NCI-H146 treated with DMSO at 0.1 percent for 48 hours (cell line): ENCODE measurements around the gene KRT34.
"Not testable (repeated sequence)": the region's sequence is repeated elsewhere in the genome, so short reads cannot be mapped to it uniquely, and the experiment has no call there.

Experiments
- DNase-seq: peaks from one replicate; lab custom pipeline; 2025; ENCODE audit not compliant: unreplicated experiment; lab: John Stamatoyannopoulos, UW

Gene KRT34

DNA sequence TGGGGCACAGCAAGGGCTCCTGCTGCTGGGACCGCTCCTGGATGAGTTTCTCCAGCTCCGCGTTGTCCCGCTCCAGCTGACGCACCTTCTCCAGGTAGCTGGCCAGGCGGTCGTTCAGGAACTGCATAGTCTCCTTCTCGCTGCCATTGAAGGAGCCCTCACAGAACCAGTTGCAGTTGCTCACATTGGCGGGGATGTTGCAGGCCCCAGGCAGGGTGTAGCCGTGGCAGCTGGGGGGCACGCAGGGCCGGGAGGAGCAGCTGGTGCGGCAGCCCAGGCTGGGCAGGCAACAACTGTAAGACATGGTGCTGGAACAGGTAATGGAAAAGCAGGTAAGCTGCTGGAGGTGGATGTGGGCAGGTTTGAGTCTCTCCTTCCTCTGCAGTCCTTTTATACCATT lies at the start of gene KRT34:
Gene KRT34 (minus strand): TSS at position 364 of the 400 bp plus-strand sequence. CDS start 60 bp downstream, at position 304.
- not testable (repeated sequence) for DNase-seq

DNA sequence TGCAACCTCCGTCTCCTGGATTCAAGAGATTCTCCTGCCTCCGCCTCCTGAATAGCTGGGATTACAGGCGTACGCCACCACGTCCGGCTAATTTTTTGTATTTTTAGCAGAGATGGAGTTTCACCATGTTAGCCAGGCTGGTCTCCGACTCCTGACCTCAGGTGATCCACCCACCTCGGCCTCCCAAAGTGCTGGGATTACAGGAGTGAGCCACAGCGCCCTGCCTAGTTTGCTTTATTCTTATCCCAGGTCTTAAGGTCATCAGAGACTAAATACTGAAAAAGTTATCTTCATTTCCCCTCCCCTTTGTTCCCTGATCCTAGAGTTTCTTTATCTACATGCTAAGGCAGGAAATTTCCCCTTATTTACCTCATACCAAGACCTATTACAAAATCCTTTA lies 48.3 kb upstream of the KRT34 start:
- not testable (repeated sequence) for DNase-seq

GRCh38 chr17:41429667-41430066 lies 47.6 kb upstream of the KRT34 start:
- no peak for DNase-seq

- no peak for DNase-seq
These were observed 46.6 kb upstream of the KRT34 start for GRCh38 chr17:41428591-41429291.

- no peak for DNase-seq
These were observed 42.1 kb upstream of the KRT34 start, which contains the start of gene KRT37 for GRCh38 chr17:41424111-41424635. KRT37 (minus strand) TSS chr17:41424585; CDS start chr17:41424523, 62 bp downstream.

DNA sequence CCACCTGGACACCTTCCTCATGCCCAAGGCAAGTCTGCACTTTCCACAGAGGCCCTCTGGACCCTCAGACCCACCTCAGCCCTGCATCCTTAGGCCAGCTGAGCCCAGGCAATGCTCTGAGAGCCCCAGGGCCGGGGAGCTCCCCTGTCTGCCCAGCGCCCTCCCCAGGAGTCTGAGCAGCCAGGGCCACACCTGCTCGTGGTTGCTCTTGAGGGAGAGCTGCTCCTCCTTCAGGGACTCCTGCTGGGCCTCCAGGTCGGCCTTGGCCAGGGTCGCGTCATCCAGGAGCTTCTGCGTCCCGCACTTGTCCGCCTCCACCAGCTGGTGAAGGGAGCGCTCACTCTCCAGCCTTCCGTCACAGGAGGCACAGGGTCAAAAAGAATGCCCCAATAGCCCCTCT lies 40.5 kb upstream of the KRT34 start:
- DNase-seq, result not testable (repeated sequence)

GRCh38 chr17:41421617-41422016 lies 39.5 kb upstream of the KRT34 start:
- no peak for DNase-seq

GRCh38 chr17:41421116-41421515 lies 39.0 kb upstream of the KRT34 start:
- no peak for DNase-seq

DNA sequence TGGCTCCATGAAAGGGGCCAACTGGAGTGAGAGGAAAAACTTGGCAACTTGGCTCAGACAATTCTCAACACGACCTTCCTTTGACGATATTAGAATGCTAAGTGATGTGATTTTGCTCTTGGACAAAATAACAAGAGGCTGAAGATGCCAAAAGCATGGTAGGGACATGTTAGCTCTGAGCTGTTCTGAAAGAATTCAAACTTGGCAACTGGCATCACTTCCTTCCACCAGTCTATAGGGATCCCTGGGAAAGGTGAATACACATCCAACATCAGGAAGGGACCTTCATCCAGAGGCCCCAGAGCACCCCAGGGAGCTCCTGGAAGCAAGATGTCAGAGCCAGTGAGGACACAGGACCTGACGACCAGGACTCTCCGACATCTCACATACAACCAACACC lies 38.0 kb upstream of the KRT34 start:
- DNase-seq, result no peak

- DNase-seq, result no peak
These were observed 37.6 kb upstream of the KRT34 start for GRCh38 chr17:41419716-41420115.

- no peak for DNase-seq
These were observed 36.2 kb upstream of the KRT34 start for GRCh38 chr17:41418116-41418860.

DNA sequence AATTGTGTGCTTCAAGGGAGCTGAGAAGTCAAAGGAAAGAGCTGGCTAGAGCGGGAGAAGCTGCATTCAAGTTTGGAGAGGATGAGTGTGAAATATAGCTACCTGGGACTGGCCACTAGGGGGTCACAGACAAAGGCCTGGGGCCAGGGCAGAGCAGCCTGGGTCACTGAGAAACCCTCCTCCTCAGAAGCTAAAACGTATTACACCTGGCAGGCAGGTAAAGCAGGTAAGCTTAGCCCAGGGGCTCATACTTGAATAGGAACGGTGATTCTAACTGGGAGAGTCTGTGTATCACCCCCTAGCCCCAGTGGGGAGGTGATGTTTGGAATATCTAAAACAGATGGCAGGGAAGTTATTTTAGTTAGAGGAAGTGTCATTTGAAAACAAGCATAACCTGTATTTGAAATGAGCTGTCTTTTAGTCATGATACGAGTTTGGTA lies 35.5 kb upstream of the KRT34 start:
- no peak for DNase-seq

GRCh38 chr17:41417127-41417526 lies 35.0 kb upstream of the KRT34 start:
- DNase-seq, result no peak

GRCh38 chr17:41416479-41416878 lies 34.4 kb upstream of the KRT34 start:
- DNase-seq, result no peak

- DNase-seq, result no peak
These were observed 33.8 kb upstream of the KRT34 start for GRCh38 chr17:41415833-41416335.

DNA sequence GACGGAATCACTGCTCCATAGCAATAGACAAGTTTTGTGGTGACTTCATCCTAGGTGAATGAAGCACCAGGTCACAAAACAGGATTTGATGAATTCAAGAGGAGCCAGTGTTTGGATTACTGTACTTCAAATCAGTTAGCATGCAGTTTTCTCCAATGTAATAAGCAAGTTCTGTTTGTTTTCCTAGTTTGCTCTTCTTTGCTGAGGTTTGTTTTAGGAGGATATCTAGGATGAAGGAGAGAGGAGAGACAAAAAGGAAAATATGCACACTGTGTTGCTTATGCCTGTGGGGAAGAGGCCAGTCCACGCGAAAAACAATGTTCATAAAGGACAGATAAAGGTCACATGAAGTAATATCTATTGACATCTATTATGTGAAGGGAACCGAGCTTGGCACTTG lies 33.3 kb upstream of the KRT34 start:
- no peak for DNase-seq

DNA sequence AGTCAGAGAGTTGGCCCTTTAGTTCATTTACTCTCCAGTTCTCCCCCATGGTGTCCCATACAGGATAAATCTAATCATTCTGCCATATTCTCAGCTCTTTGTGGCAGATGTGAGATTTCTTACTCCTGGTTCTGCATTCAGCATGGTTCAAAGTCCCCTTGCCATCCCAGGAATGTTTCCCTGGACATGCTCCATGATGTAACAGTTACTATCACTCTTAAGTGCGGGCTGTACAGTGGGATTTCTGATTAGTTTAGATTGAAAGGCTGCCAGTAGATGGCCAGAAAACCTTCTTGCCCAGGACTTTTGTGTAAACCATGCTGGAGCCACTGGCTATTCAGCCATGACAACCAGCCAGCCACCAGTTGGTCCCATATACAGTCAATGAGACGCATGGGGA lies 31.9 kb upstream of the KRT34 start:
- no peak for DNase-seq

DNA sequence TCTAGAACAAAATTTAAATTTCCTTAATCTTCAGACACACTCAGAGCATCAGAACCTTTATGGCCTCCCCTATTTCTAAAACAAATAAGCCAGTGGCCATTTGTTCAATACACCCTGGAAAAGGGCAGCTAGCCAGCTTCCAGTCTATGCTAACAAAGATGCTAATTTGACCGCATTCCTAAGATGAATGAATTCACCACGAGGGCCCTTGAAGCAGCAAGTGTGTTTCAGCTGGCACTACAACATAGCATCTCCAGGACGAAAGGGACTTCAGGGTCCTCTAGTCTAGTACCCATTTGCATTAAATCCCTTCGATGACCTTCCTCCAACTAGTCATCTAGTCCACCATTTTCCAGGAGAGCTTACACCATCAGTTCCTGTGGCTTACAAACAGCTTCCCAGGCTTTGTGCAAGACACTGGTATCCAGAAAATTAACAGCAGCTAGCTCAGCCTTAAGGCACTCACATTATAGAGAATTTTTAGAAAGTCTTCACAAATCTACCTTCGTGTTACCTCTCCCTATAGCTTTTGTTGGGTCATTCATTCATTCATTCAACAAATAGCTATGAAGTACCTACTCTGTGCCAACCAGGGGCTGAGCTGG lies 31.3 kb upstream of the KRT34 start:
- DNase-seq, result no peak

DNA sequence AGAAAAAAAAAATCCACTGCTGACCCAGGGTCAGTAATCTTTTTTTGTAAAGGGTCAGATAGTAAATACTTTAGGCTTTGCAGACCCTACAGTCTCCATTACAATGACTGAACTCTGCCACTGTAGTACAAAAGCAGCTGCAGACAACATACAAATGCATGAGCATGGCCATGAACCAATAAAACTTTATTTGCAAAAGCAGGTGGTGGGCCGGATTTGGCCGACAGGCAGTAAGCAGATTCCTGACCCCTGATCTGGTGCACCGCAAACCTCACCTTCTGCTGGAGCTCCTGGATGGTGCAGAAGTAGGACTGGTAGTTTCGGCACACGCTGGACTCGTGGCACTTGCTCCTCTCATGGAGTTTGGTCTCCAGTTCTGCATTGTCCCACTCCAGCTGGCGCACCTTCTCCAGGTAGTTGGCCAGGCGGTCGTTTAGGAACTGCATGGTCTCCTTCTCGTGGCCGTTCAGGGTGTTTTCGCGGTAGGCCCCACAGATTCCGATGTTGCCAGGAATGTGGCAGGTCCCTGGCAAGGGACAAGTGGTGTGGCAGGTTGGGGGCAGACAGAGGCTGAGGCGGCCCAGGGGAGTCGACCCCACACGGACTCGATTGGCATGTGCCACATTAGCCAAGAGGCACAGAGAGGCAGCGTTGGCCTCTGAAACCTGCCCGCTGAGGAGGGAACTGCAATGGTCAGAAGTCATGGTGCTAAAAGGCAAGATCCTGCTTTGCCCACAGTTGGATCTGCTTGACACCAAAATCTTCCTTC lies 29.1 kb upstream of the KRT34 start:
- no peak for DNase-seq

DNA sequence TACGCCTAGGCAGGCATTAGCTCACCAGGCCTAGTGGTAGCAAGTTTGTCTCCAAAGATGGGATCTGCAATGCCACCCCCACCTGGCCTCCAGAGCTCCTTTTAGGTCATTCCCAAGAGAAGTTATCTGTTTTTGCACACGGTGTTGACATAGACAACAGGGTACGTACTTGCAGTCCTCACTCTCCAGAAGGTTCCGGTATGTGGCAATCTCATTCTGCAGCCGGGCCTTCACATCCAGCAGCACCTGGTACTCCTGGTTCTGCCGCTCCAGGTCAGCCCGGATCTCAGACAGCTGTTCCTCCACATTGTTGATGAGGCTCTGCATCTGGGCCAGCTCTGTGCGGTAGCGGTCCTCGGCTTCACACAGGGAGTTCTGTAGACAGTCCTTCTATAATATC lies 25.1 kb upstream of the KRT34 start:
- no peak for DNase-seq

GRCh38 chr17:41406205-41406604 lies 24.1 kb upstream of the KRT34 start:
- no peak for DNase-seq
